Stomach (tissue), 9 donors: ENCODE data around the gene RGL3. TPM values are rescaled to one million over a fixed set of nuclear protein-coding genes. Genes with fewer than 3 reads are reported as not detected.
"Not testable (repeated sequence)": the region's sequence is repeated elsewhere in the genome, so short reads cannot be mapped to it uniquely, and the experiment has no call there.

Source experiments
- DNase-seq, 2 donors: peaks; one replicate each; pipeline versions ENCODE4 v3.0.0 to v3.0.0-alpha.2; 2013 to 2019
- H3K27ac ChIP-seq, 5 donors: fragments of 200-600 bp in 4 of 5; sonication (generic) in 4 of 5; one replicate each; pipeline ENCODE4 v1.5.1; 2013 to 2019; ENCODE audit warnings: mild to moderate bottlenecking in 1 of 5, moderate library complexity in 1 of 5
- H3K27me3 ChIP-seq, 3 donors: fragments of 200-600 bp; sonication (generic); one replicate each; pipeline ENCODE4 v1.5.1; 2017 to 2019; ENCODE audit warnings: mixed run types in 1 of 3
- H3K36me3 ChIP-seq, 4 donors: fragments of 200-600 bp; sonication (generic); 1 replicate in 3 of 4; 2 replicates in 1 of 4; pipeline ENCODE4 v1.5.1; 2016 to 2019
- H3K4me1 ChIP-seq, 4 donors: fragments of 200-600 bp; sonication (generic); one replicate each; pipeline ENCODE4 v1.5.1; 2016 to 2019
- H3K4me3 ChIP-seq, 4 donors: fragments of 200-600 bp; sonication (generic) in 3 of 4; one replicate each; pipeline ENCODE4 v1.5.1; 2016 to 2019; ENCODE audit warnings: mild to moderate bottlenecking in 1 of 4
- H3K9me3 ChIP-seq, 4 donors: fragments of 200-600 bp; sonication (generic); one replicate each; pipeline ENCODE4 v1.5.1; 2016 to 2019
- EP300 ChIP-seq: sonication (generic); formaldehyde crosslinking; IDR thresholded peaks from one replicate; pipeline ENCODE4 v1.6.1; 2017; ENCODE audit warnings: antibody characterized with exemption
- POLR2A ChIP-seq, 4 donors: fragments of 450-650 bp; IDR thresholded peaks; one replicate each; pipeline ENCODE4 v1.6.1; 2016; ENCODE audit warnings: antibody characterized with exemption in 4 of 4, control low read depth in 2 of 4, mild to moderate bottlenecking in 1 of 4, moderate library complexity in 1 of 4
- POLR2AphosphoS5 ChIP-seq, 3 donors: sonication (generic); formaldehyde crosslinking; IDR thresholded peaks; one replicate each; pipeline ENCODE4 v1.6.1; 2016; ENCODE audit warnings: antibody characterized with exemption in 3 of 3
- WGBS, 5 donors: extraction: QIAGEN DNeasy Blood & Tissue Kit in 3 of 5; methylation state at CpG; one replicate each; pipeline versions ENCODE4 v1.1.5 to v1.1.7; 2013 to 2018; 5-methylcytosine and 5-hydroxymethylcytosine counted together
- intact Hi-C: fragments of 100-400 bp; cut with DNase I; formaldehyde crosslinking; loops from one replicate; pipeline ENCODE4 v1.15.1; 2023; ENCODE audit warnings: low total_unique reads
- polyA plus RNA-seq, 3 donors: library from polyadenylated mRNA; stranded (reverse); fragments of 200-250 nt; gene quantifications; one replicate each; pipeline ENCODE4 v1.2.3, GENCODE V29; 2013
- total RNA-seq, 5 donors: library from RNA; depleted of rRNA; stranded (reverse); fragments of >200 nt; gene quantifications; one replicate each; pipeline versions ENCODE4 v1.1.0 to v1.2.3, GENCODE V29; 2014 to 2016
- TF ChIP-seq, protein P1 (sequence below), 7 experiments: fragments of 450-650 bp in 4 of 7; fragments of 200-600 bp in 3 of 7; sonication (generic) in 3 of 7; IDR thresholded peaks; one replicate each; pipeline ENCODE4 v1.5.1; 2016 to 2019; ENCODE audit warnings: antibody characterized with exemption in 7 of 7, control low read depth in 2 of 7, mild to moderate bottlenecking in 1 of 7
- donor health status: healthy with polysubstance abuse.
- donor health status: Bipolar disorder and iron deficiency.
- donor health status: healthy.

RGL3 gene
- total and polyA plus RNA-seq, 8 donors = 20.6 to 454 (median 38.5) TPM

DNA sequence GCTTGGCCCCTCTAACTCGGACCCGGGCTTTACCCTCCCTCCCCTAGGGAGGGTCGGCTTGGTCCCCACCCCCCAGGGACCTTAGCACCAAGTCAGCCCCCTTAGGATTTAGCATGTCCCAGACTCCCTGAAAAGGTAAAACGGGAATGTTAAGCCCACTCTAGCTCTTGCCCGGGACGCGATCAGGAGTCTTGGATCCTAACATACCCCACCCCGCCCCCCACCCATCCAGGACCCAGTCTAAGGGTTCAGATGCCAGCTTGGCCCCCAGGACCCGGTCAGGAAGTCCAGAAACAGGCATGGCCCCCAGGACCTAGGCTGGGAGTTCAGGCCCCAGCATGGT is 35.4 kb downstream of the RGL3 start:
- Histone ChIP-seq H3K9me3 (no peaks in the 10 kb centered on the region), H3K4me3 (peak overlapping the region; percentile 40 to 58 (median 43)), H3K27ac (peak overlapping the region; percentile 52 to 78 (median 70)), H3K27me3 (peaks cover 0 to 26% (median 0%) of the 10 kb centered on the region in 3 donors), H3K36me3 (no peaks in the 10 kb centered on the region), H3K4me1 (peaks cover 28 to 64% (median 48%) of the 10 kb centered on the region in 4 donors)
- intact Hi-C loops = no loop called here
- TF ChIP-seq POLR2A (IDR thresholded peaks at IDR 0.05) (no peak), POLR2AphosphoS5 (IDR thresholded peaks at IDR 0.05) (no peak), EP300 (no peak)
- TF ChIP-seq, protein P1, sequence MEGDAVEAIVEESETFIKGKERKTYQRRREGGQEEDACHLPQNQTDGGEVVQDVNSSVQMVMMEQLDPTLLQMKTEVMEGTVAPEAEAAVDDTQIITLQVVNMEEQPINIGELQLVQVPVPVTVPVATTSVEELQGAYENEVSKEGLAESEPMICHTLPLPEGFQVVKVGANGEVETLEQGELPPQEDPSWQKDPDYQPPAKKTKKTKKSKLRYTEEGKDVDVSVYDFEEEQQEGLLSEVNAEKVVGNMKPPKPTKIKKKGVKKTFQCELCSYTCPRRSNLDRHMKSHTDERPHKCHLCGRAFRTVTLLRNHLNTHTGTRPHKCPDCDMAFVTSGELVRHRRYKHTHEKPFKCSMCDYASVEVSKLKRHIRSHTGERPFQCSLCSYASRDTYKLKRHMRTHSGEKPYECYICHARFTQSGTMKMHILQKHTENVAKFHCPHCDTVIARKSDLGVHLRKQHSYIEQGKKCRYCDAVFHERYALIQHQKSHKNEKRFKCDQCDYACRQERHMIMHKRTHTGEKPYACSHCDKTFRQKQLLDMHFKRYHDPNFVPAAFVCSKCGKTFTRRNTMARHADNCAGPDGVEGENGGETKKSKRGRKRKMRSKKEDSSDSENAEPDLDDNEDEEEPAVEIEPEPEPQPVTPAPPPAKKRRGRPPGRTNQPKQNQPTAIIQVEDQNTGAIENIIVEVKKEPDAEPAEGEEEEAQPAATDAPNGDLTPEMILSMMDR (IDR thresholded peaks at IDR 0.05) = no peak
- 0 to 7% (median 0%) methylated on average over 4 to 9 of the region's 9 CpGs for WGBS, 5 donors
- no peak for DNase-seq

- DNase-seq = peak; percentile 71 to 89
- 1 to 2% (median 1%) methylated on average over 24 to 65 of the region's 65 CpGs for WGBS, 5 donors
- Histone ChIP-seq H3K9me3 (no peaks in the 10 kb centered on the region), H3K27ac (peak overlapping the region; percentile 52 to 78 (median 70)), H3K4me3 (peak overlapping the region; percentile 40 to 58 (median 43)), H3K27me3 (peaks cover 0 to 26% (median 0%) of the 10 kb centered on the region in 3 donors), H3K4me1 (peaks cover 32 to 70% (median 54%) of the 10 kb centered on the region in 4 donors), H3K36me3 (peaks cover 0 to 3% (median 0%) of the 10 kb centered on the region in 4 donors)
- TF ChIP-seq, protein P1 (IDR thresholded peaks at IDR 0.05) = peak in 5 of 7 experiments; percentile 46 to 64 (median 52)
- TF ChIP-seq POLR2AphosphoS5 (IDR thresholded peaks at IDR 0.05) = no peak
- intact Hi-C loops = no loop called here
Observed at GRCh38 chr19:11382898-11383705, 36.0 kb downstream of the RGL3 start.

GRCh38 chr19:11380653-11381537 is 38.2 kb downstream of the RGL3 start:
- H3K4me3 ChIP-seq = peak overlapping the region; percentile 50 to 67 (median 59)
- peaks cover 0 to 7% (median 0%) of the 10 kb centered on the region in 4 donors for H3K36me3 ChIP-seq
- peaks cover 0 to 26% (median 0%) of the 10 kb centered on the region in 3 donors for H3K27me3 ChIP-seq
- peak; percentile 95 to 98 for DNase-seq
- peak overlapping the region; percentile 76 to 93 (median 84) for H3K27ac ChIP-seq
- TF ChIP-seq EP300 (no peak), POLR2AphosphoS5 (IDR thresholded peaks at IDR 0.05) (peak; percentile 75 to 97 (median 97)), POLR2A (IDR thresholded peaks at IDR 0.05) (peak in 2 of 4 donors; percentile 54 to 61)
- TF ChIP-seq, protein P1 (IDR thresholded peaks at IDR 0.05) = peak in 6 of 7 experiments; percentile 5 to 92 (median 81)
- H3K4me1 ChIP-seq = peaks cover 48 to 83% (median 73%) of the 10 kb centered on the region in 4 donors
- intact Hi-C loops = no loop called here
- WGBS, 5 donors = 0 to 1% (median 1%) methylated on average over 37 to 54 of the region's 54 CpGs
- no peaks in the 10 kb centered on the region for H3K9me3 ChIP-seq

DNA sequence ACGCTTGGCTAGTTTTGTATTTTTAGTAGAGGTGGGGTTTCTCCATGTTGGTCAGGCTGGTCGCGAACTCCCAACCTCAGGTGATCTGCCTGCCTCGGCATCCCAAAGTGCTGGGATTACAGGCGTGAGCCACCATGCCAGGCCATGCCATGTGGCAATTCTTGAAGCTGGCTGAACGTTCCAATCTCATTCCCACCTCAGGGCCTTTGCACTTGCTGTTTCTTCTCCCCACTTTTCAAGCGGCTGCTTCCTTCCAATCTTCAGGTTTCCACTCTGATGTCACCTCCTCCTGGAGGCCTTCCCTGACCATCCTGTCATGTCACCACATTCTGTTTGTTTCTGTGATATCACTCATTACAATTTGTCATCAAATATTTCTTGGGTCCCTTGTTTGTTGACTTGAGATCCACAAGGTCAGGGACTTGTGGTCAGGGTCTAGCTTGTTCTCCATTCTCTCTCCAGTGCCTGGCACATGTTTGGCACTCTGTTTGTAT is 39.2 kb downstream of the RGL3 start:
- Histone ChIP-seq H3K4me1 (peaks cover 55 to 89% (median 81%) of the 10 kb centered on the region in 4 donors), H3K36me3 (peaks cover 0 to 7% (median 0%) of the 10 kb centered on the region in 4 donors), H3K9me3 (no peaks in the 10 kb centered on the region), H3K4me3 (peak overlapping the region in 3 of 4 donors; percentile 50 to 67 (median 57)), H3K27ac (peak overlapping the region in 4 of 5 donors; percentile 81 to 99 (median 92)), H3K27me3 (peaks cover 0 to 26% (median 0%) of the 10 kb centered on the region in 3 donors)
- intact Hi-C loops = loop anchor here (5.0 kb wide), 1 partner anchor 52 kb away; no protein-coding TSS in a partner anchor
- TF ChIP-seq EP300 = no peak
- TF ChIP-seq POLR2A (IDR thresholded peaks at IDR 0.05) = no peak
- TF ChIP-seq, protein P1 (IDR thresholded peaks at IDR 0.05) = no peak
- TF ChIP-seq POLR2AphosphoS5 (IDR thresholded peaks at IDR 0.05) = no peak
- no peak for DNase-seq
- WGBS, 5 donors = 93 to 97% (median 93%) methylated on average over 5 to 7 of the region's 7 CpGs

- DNase-seq, H3K9me3 ChIP-seq, H3K36me3 ChIP-seq, H3K4me3 ChIP-seq: not testable (repeated sequence)
- intact Hi-C loops = loop anchor here (5.0 kb wide), 1 partner anchor 53 kb away; no protein-coding TSS in a partner anchor
- 79 to 88% (median 85%) methylated on average over 14 of the region's 14 CpGs for WGBS, 5 donors
- H3K27me3 ChIP-seq = peaks cover 0 to 26% (median 0%) of the 10 kb centered on the region in 3 donors
- peaks cover 54 to 87% (median 81%) of the 10 kb centered on the region in 4 donors for H3K4me1 ChIP-seq
- H3K27ac ChIP-seq = peak overlapping the region in 2 of 5 donors; percentile 16 to 99
Observed at GRCh38 chr19:11379269-11379845, 39.8 kb downstream of the RGL3 start.
